Right atrium auricular region (tissue), 2 donors: ENCODE data around the gene ZNF366. TPM values are rescaled to one million over a fixed set of nuclear protein-coding genes. Genes with fewer than 3 reads are reported as not detected.

Experiments used
- DNase-seq: peaks from one replicate; pipeline ENCODE4 v3.0.0-alpha.2; 2019; ENCODE audit warnings: low spot score
- H3K27ac ChIP-seq, 2 donors: fragments of 200-600 bp; sonication (generic); 1 replicate in 1 of 2; 2 replicates in 1 of 2; pipeline ENCODE4 v1.5.1; 2016 to 2019
- H3K27me3 ChIP-seq, 2 donors: fragments of 200-600 bp; sonication (generic); one replicate each; pipeline versions ENCODE4 v1.5.1 to v1.6.0; 2017 to 2019
- H3K36me3 ChIP-seq: fragments of 200-600 bp; sonication (generic); one replicate; pipeline ENCODE4 v1.5.1; 2016
- H3K4me1 ChIP-seq, 2 donors: fragments of 200-600 bp; sonication (generic); one replicate each; pipeline versions ENCODE4 v1.5.1 to v1.6.0; 2017 to 2019
- H3K4me3 ChIP-seq, 2 donors: fragments of 200-600 bp; sonication (generic); 1 replicate in 1 of 2; 2 replicates in 1 of 2; pipeline ENCODE4 v1.5.1; 2017 to 2019; ENCODE audit warnings: mild to moderate bottlenecking in 1 of 2, moderate library complexity in 1 of 2
- H3K9me3 ChIP-seq, 2 donors: fragments of 200-600 bp; sonication (generic); one replicate each; pipeline ENCODE4 v1.5.1; 2019
- CTCF ChIP-seq, 2 donors: fragments of 200-600 bp; sonication (generic); IDR thresholded peaks; one replicate each; pipeline ENCODE4 v1.5.1; 2019; ENCODE audit warnings: antibody characterized with exemption in 2 of 2
- total RNA-seq, 2 donors: library from RNA; depleted of rRNA; stranded (reverse); fragments of >200 nt; gene quantifications; one replicate each; pipeline ENCODE4 v1.1.0, GENCODE V29; 2016

The ZNF366 gene
- total RNA-seq, 2 donors from 2014 or later = 4.4 to 9.0 TPM

GRCh38 chr5:72459913-72460312 is 47.3 kb downstream of the ZNF366 start:
- Histone ChIP-seq H3K36me3 (no peaks in the 10 kb centered on the region), H3K4me1 (peaks cover 0 to 56% of the 10 kb centered on the region in 2 donors), H3K4me3 (no peak overlapping the region), H3K27ac (no peak overlapping the region), H3K9me3 (no peaks in the 10 kb centered on the region), H3K27me3 (no peaks in the 10 kb centered on the region)
- no peak for DNase-seq
- no peak for TF ChIP-seq CTCF (IDR thresholded peaks at IDR 0.05)

GRCh38 chr5:72459089-72459661 is 48.0 kb downstream of the ZNF366 start:
- peaks cover 0 to 56% of the 10 kb centered on the region in 2 donors for H3K4me1 ChIP-seq
- H3K4me3 ChIP-seq = no peak overlapping the region
- no peak for TF ChIP-seq CTCF (IDR thresholded peaks at IDR 0.05)
- no peak overlapping the region for H3K27ac ChIP-seq
- peaks cover 5% of the 10 kb centered on the region for H3K36me3 ChIP-seq
- H3K9me3 ChIP-seq = no peaks in the 10 kb centered on the region
- DNase-seq = no peak
- no peaks in the 10 kb centered on the region for H3K27me3 ChIP-seq

DNA sequence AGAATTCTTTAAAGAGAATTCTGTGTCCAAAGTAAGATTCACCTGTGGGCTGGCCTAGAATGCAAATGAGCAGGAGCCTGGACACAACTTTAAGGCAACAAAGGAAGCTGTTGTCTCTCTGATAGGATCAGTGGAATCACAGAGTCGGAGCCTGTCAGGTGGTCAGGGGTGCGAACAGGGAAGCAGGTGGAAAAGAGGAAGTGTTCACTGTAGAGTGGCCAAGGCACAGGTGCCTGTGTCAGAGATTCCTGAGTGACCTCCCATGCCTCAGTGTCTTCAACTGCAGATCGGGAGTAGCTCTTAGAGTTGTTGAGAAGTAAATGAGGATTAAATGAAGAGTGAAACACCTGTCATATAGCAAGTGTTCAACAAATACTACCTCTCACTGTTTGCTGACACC is 48.8 kb downstream of the ZNF366 start:
- Histone ChIP-seq H3K9me3 (no peaks in the 10 kb centered on the region), H3K27me3 (no peaks in the 10 kb centered on the region), H3K4me3 (no peak overlapping the region), H3K36me3 (peaks cover 7% of the 10 kb centered on the region), H3K4me1 (peaks cover 0 to 56% of the 10 kb centered on the region in 2 donors), H3K27ac (no peak overlapping the region)
- DNase-seq = no peak
- no peak for TF ChIP-seq CTCF (IDR thresholded peaks at IDR 0.05)

DNA sequence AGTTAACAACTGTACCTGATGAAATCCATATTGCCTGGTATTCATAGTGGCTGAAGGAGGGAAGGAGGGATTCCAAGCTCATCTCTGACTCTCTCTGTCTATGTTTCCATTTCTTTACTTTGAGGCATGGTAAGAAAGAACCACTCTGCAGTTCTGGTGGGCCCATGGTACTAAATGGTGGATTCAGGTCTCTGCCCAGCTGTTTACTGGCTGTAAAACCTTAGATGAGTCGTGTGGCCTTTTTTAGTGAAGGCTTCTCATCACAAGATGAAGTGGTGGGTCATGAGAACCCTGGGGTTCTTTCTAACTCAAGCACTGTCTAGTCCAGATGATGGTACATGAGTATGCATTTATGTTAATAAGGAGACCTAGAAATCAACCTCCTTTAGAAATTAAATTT is 49.7 kb downstream of the ZNF366 start:
- Histone ChIP-seq H3K4me1 (peaks cover 0 to 62% of the 10 kb centered on the region in 2 donors), H3K27me3 (no peaks in the 10 kb centered on the region), H3K36me3 (peaks cover 7% of the 10 kb centered on the region), H3K9me3 (no peaks in the 10 kb centered on the region), H3K4me3 (no peak overlapping the region), H3K27ac (no peak overlapping the region)
- DNase-seq = no peak
- no peak for TF ChIP-seq CTCF (IDR thresholded peaks at IDR 0.05)

GRCh38 chr5:72456391-72457074 is 50.7 kb downstream of the ZNF366 start:
- DNase-seq = no peak
- Histone ChIP-seq H3K4me3 (no peak overlapping the region), H3K27ac (peak overlapping the region in 1 of 2 donors; percentile 54), H3K27me3 (no peaks in the 10 kb centered on the region), H3K9me3 (no peaks in the 10 kb centered on the region), H3K4me1 (peaks cover 0 to 72% of the 10 kb centered on the region in 2 donors), H3K36me3 (peaks cover 7% of the 10 kb centered on the region)
- no peak for TF ChIP-seq CTCF (IDR thresholded peaks at IDR 0.05)
